ENCODE measurements around the gene TNS1.

- no peak for TF ChIP-seq CTCF (IDR thresholded peaks at IDR 0.05; ENCODE audit: insufficient read depth, low read depth, low read length)
- no peak for TF ChIP-seq EZH2 (IDR thresholded peaks at IDR 0.05; ENCODE audit: insufficient read depth, low read length)
Measured at GRCh38 chr2:217919781-217920351, 82.9 kb downstream of the TNS1 start.
